SKM-1 treated with dmso at 0.1 percent for 144 hours (cell line): Measurements from ENCODE around the gene DPM3.
"Not testable (repeated sequence)": the region's sequence is repeated elsewhere in the genome, so short reads cannot be mapped to it uniquely, and the experiment has no call there.

ENCODE experiments used
- DNase-seq: peaks from one replicate; lab custom pipeline; 2025; ENCODE audit not compliant: unreplicated experiment; lab: John Stamatoyannopoulos, UW

The DPM3 gene

DNA sequence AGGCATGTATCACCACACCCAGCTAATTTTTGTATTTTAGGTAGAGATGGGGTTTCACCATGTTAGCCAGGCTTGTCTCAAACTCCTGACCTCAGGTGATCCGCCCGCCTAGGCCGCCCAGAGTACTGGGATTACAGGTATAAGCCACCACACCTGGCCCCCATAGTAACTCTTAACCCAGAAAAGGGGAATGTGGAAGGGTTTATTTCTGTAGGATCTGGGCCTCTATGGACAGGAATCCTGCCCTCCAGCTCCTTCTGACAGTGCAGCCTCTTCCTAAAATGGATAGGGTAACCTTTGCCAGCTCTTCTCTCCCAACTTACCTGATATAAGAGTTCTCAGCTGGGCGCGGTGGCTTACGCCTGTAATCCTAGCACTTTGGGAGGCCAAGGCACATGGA lies 22.3 kb upstream of the DPM3 start:
- DNase-seq = not testable (repeated sequence)

DNA sequence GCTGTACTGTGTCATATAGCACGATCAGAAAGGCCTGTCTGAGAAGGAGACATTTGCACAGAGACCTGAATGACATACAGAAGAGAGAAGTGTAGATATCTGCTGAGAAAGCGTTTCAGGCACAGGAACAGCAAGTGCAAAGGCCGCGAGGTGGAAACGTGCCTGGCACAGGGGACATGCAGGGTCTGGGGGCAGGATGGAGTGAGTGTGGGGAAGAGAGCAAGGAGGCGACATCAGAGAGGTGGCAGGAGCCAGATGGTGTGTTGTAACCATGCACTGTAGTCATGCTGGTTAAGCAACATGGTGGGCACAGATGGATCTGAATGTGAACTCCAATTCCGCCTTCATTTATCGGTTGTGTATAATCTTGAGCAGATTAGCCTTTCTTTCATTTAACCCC lies 19.8 kb upstream of the DPM3 start:
- no peak for DNase-seq

- no peak for DNase-seq
These were observed 18.7 kb upstream of the DPM3 start for GRCh38 chr1:155158991-155159390.

DNA sequence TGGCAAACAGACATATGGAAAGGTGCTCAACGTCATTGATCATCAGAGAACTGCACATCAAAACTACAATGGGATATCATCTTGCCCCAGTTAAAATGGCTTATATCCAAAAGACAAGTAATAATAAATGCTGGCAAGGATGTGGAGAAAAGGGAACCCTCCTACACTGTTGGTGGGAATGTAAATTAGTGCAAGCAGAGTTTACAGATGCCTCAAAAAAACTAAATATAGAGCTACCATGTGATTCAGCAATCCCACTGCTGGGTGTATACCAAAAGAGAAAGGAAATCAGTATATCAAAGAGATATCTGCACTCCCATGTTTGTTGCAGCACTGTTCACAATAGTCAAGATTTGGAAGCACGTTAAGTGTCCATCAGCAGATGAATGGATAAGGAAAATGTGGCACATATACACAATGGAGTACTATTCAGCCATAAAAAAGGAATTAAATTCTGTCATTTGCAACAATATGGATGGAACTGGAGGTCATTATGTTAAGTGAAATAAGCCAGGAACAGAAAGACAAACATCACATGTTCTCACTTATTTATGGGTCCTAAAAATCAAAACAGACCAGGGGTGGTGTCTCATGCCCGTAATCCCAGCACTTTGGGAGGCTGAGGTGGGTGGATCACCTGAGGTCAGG lies 15.8 kb upstream of the DPM3 start:
- DNase-seq = not testable (repeated sequence)

DNA sequence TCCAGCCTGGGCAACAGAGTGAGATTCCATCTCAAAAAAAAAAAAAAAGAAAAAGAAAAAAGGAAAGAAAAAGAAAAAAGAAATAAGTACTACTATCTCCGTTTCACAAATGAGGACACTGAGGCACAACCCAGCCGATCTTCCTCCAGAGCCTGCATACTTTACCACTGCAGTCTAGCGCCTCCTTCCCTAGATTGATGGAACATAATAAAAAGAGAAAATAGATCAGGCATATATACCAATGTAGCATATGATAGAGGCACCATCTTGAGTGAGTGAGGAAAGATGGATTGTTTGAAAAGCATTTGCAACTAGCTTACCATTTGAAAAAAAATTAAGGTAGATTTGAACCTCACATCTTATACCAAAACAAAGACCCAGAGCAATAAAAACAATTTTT lies 5.2 kb upstream of the DPM3 start:
- no peak for DNase-seq

GRCh38 chr1:155141749-155142148 lies 1.4 kb upstream of the DPM3 start:
- DNase-seq = no peak

DNA sequence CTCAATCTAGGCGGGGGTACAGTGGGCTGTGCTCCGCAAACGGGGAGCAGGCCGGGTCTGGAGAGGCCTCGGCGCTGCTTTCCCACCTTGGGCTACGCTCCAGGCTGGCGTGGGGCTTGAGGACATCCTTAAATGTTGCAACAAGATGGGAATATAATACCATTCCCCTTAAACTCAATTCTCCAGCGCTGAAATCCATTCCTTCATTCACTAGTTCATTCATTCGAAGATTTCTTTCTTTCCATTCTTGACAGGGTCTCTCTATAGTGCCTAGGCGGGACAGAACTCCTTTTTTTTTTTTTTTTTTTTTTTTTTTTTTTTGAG lies 261 bp upstream of the DPM3 start:
- no peak for DNase-seq

- no peak for DNase-seq
These were observed 3.0 kb downstream of the DPM3 start for GRCh38 chr1:155137154-155137949.

DNA sequence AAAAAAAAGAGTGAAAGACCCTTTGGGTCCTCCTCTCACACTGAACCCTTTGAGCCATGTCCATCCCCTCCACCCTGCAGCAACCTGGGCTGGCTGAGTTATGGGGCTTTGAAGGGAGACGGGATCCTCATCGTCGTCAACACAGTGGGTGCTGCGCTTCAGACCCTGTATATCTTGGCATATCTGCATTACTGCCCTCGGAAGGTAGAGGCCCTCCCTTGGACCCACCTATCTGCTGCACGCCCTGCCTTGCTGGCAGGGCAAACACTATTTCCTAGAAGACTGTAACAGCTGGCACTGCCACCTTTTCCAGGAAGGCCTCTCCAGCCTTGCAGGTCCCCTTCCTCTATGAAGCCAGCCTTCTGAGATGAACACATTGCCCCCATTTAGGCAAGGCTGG lies 3.6 kb downstream of the DPM3 start:
- DNase-seq = no peak

DNA sequence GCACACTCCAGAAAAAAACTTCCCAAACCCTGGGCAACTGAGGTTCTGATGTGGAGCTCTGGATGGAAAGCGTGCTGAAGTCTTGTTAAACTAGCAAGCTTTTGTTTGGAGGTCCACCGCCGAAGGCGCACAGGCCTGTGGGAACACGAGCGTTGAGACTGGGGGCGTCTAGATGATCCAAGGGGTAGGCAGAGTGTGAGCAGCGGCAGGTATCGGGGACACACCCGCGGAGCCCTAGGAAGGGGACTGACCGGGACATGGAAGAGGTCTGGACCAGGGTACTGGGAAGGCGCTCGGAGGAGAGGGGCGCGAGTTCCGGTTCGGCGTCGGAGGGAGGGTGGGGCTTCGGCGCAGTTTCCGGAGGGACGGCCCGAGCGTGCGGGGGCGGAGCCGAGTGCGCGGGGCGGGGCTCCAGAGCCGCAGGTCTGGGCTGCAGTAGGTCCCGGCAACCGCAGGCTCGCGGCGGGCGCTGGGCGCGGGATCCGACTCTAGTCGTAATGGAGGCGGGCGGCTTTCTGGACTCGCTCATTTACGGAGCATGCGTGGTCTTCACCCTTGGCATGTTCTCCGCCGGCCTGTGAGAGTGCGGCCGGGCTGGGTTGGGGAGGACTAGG lies 4.8 kb downstream of the DPM3 start, which contains the start of gene SLC50A1:
Gene SLC50A1 (plus strand): TSS at position 438 of the 614 bp plus-strand sequence. CDS start 60 bp downstream, at position 498.
- peak; percentile 96 for DNase-seq

GRCh38 chr1:155134880-155135414 lies 5.4 kb downstream of the DPM3 start:
- DNase-seq = peak; percentile 52

DNA sequence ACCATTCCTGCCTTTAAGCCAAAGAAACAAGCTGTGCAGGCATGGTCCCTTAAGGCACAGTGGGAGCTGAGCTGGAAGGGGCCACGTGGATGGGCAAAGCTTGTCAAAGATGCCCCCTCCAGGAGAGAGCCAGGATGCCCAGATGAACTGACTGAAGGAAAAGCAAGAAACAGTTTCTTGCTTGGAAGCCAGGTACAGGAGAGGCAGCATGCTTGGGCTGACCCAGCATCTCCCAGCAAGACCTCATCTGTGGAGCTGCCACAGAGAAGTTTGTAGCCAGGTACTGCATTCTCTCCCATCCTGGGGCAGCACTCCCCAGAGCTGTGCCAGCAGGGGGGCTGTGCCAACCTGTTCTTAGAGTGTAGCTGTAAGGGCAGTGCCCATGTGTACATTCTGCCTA lies 6.0 kb downstream of the DPM3 start:
- DNase-seq = no peak

DNA sequence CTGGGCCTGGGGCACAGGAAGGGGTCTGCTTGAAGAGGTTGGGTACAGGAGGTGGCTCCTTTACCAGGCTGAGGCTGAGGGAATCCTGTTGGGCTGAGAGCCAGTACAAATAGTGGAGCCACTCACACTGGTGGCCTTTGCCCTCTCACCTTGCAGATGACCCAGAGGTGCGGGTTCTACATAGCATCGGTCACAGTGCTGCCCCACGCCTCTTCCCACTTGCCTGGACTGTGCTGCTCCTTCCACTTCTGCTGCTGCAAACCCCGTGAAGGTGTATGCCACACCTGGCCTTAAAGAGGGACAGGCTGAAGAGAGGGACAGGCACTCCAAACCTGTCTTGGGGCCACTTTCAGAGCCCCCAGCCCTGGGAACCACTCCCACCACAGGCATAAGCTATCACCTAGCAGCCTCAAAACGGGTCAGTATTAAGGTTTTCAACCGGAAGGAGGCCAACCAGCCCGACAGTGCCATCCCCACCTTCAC lies 6.5 kb downstream of the DPM3 start:
- no peak for DNase-seq

GRCh38 chr1:155131856-155132255 lies 8.5 kb downstream of the DPM3 start:
- DNase-seq = no peak

DNA sequence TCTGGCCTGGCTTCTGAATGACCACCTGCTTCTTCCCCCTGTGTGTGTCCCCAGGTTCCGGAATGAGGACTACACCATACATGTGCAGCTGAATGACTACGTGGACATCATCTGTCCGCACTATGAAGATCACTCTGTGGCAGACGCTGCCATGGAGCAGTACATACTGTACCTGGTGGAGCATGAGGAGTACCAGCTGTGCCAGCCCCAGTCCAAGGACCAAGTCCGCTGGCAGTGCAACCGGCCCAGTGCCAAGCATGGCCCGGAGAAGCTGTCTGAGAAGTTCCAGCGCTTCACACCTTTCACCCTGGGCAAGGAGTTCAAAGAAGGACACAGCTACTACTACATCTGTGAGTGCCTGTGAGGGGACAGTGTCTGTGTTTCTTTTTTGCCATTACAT lies 9.0 kb downstream of the DPM3 start:
- no peak for DNase-seq

GRCh38 chr1:155130272-155131006 lies 9.9 kb downstream of the DPM3 start:
- DNase-seq = no peak

GRCh38 chr1:155128755-155129473 lies 11.4 kb downstream of the DPM3 start:
- DNase-seq = no peak

GRCh38 chr1:155127967-155128754 lies 12.2 kb downstream of the DPM3 start:
- DNase-seq = no peak

DNA sequence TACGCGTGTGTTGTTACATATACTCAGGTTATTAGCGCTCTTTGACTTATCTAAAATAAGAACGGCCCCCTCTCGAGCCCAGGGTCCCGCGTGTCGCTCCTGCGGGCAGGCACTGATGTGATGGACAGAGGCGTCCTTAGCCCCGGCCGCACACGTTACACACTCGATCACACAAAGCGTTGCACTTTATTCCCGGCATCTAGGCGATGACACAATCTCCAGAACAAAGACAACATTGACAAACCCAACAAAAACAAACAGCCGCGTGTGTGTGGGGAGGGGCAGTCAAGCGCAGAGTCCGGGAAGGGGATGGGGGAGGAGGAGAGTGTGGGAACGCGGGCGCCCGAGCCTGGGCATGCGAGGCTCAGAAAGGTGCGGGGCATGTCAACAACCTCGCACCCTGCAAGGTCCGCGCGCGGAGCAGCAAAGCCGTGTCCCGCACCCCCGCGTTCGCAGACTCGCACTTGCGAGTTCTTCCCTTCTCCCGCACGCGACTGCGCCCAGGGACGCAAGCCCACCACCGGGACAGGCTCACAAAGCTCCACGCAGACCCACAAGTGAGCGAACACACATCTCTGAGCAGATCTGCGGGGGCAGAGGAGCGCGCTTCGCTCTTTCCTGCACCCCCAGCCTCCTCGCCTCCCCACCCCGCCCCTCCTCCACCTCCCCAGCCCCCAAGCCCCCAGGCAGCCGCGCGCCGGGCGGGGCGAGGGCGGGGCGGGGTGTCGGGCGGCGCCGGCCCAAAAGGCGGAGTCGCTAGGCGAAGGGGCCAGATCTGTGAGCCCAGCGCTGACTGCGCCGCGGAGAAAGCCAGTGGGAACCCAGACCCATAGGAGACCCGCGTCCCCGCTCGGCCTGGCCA lies 13.0 kb downstream of the DPM3 start, which contains the start of gene EFNA1:
Gene EFNA1 (plus strand): TSS at position 772 of the 862 bp plus-strand sequence. CDS start 102 bp downstream, outside the sequence.
- DNase-seq = no peak
